K562 (cell line): ENCODE results near the gene PTPN9. TPM values are rescaled to one million over a fixed set of nuclear protein-coding genes. Genes with fewer than 3 reads are reported as not detected.

ENCODE experiments used
- CHD7 ChIP-seq: fragments of 200-600 bp; sonication (generic); IDR thresholded peaks from one replicate; pipeline ENCODE4 v1.6.1; 2012; ENCODE audit warnings: mild to moderate bottlenecking, low read depth, low read length, inconsistent platforms
- polyA plus RNA-seq, 8 experiments: library from polyadenylated mRNA; depleted of rRNA in 4 of 8; stranded (reverse) in 5 of 8; unstranded in 3 of 8; fragments of >200 nt; fragmentation: Nextera tagmentation in 2 of 8; fragmentation: Illumina TruSeq in 1 of 8; extraction: Ambion mirVana in 2 of 8; extraction: Trizol in 1 of 8; gene quantifications; 2 replicates each; pipeline versions ENCODE4 v1.2.1 to v1.2.3, GENCODE V29; 2011 to 2014; ENCODE audit warnings: inconsistent platforms in 1 of 8, missing spikeins in 1 of 8
- total RNA-seq, 7 experiments: library from RNA; depleted of rRNA in 6 of 7; stranded (reverse); fragments of >200 nt in 6 of 7; fragmentation: Illumina TruSeq in 2 of 7; extraction: Trizol in 2 of 7; gene quantifications; 2 replicates each; pipeline versions ENCODE4 v1.2.1 to v1.2.3, GENCODE V29; 2011 to 2021; ENCODE audit warnings: low replicate concordance in 1 of 7

Gene PTPN9
- total and polyA plus RNA-seq, 9 of the 15 experiments (the other 6 are each of a cell fraction or from before 2014, with no cell fraction given): 5.0 to 24.0 (median 14.2) TPM

GRCh38 chr15:75597667-75598341, 18.7 kb upstream of the PTPN9 start (continued):
- no peak for TF ChIP-seq CHD7
- TF ChIP-seq, all 486 proteins: peak for 18
